Colonic mucosa (tissue), 4 donors: ENCODE data around the gene NOL4L. TPM values are rescaled to one million over a fixed set of nuclear protein-coding genes. Genes with fewer than 3 reads are reported as not detected.

Experiments
- DNase-seq: peaks from one replicate; pipeline ENCODE4 v3.0.0-alpha.2; 2020
- H3K27ac ChIP-seq: fragments of 200-600 bp; one replicate; pipeline ENCODE4 v1.8.0; 2021
- H3K27me3 ChIP-seq: fragments of 200-600 bp; one replicate; pipeline ENCODE4 v1.8.0; 2021
- H3K36me3 ChIP-seq: fragments of 200-600 bp; one replicate; pipeline ENCODE4 v1.8.0; 2021
- H3K4me1 ChIP-seq: fragments of 200-600 bp; one replicate; pipeline ENCODE4 v1.8.0; 2021; ENCODE audit warnings: mild to moderate bottlenecking
- H3K4me3 ChIP-seq: fragments of 200-600 bp; one replicate; pipeline ENCODE4 v1.8.0; 2021
- H3K9ac ChIP-seq, 2 donors: one replicate each; pipeline ENCODE4 v1.7.0; 2013; ENCODE audit warnings: control low read depth in 2 of 2, low read depth in 2 of 2, low read length in 2 of 2
- H3K9me3 ChIP-seq: fragments of 200-600 bp; one replicate; pipeline ENCODE4 v1.8.0; 2021
- intact Hi-C: fragments of 100-400 bp; cut with DNase I; formaldehyde crosslinking; loops from one replicate; pipeline ENCODE4 v1.14.1; 2022
- total RNA-seq, 2 donors: library from RNA; stranded (reverse); fragmentation: NEBNext Ultra II Directional in 1 of 2; extraction: Animal tissue kit (Norgen Biotek cat#: 25700) in 1 of 2; gene quantifications; one replicate each; pipeline ENCODE4 v1.2.1, GENCODE V29; 2021
- TF ChIP-seq, protein P1 (sequence below): fragments of 200-600 bp; IDR thresholded peaks from one replicate; pipeline ENCODE4 v1.8.0; 2022; ENCODE audit warnings: antibody characterized with exemption, mild to moderate bottlenecking
- donor health status: healthy.
- donor health status: DM: no; HTN: no; CAD: no.
- donor health status: DM: no; HTN: no; CAD: no.

NOL4L gene
- total RNA-seq, 2 donors from 2014 or later, result 54.2 to 58.0 TPM

DNA sequence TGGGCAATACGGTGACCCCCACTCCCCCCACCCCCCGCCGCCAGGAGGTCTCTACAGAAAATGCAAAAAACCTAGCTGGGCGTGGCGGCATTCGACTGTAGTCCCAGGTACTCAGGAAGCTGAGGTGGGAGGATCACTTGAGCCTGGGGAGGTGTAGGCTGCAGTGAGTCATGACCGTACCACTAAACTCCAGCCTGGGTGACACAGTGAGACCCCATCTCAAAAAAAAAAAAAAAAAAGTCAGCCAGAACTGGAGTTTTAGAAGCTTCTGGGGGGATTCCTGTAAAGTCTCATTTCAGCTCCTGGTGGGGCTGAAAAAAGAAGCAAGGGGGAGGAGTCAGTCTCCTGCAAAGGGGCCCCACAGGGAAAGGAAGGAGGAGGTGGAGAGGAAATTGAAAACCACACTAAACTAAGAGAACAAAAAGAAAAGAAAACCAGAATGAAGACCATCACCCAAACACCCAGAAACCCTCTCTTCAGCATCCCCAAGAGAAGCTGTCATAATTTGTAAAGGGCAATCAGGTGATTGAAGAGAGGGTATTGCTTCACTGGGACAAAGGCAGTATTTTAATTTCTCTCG is 50.4 kb downstream of the NOL4L start:
- DNase-seq, result no peak
- no peaks in the 10 kb centered on the region for H3K36me3 ChIP-seq
- peaks cover 4% of the 10 kb centered on the region for H3K4me1 ChIP-seq
- H3K9me3 ChIP-seq, result no peaks in the 10 kb centered on the region
- H3K27ac ChIP-seq, result peak overlapping the region; percentile 64
- intact Hi-C loops, result no loop called here
- H3K9ac ChIP-seq, result no peak overlapping the region
- H3K27me3 ChIP-seq, result no peaks in the 10 kb centered on the region
- no peak overlapping the region for H3K4me3 ChIP-seq
- TF ChIP-seq, protein P1, sequence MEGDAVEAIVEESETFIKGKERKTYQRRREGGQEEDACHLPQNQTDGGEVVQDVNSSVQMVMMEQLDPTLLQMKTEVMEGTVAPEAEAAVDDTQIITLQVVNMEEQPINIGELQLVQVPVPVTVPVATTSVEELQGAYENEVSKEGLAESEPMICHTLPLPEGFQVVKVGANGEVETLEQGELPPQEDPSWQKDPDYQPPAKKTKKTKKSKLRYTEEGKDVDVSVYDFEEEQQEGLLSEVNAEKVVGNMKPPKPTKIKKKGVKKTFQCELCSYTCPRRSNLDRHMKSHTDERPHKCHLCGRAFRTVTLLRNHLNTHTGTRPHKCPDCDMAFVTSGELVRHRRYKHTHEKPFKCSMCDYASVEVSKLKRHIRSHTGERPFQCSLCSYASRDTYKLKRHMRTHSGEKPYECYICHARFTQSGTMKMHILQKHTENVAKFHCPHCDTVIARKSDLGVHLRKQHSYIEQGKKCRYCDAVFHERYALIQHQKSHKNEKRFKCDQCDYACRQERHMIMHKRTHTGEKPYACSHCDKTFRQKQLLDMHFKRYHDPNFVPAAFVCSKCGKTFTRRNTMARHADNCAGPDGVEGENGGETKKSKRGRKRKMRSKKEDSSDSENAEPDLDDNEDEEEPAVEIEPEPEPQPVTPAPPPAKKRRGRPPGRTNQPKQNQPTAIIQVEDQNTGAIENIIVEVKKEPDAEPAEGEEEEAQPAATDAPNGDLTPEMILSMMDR, result no peak

DNA sequence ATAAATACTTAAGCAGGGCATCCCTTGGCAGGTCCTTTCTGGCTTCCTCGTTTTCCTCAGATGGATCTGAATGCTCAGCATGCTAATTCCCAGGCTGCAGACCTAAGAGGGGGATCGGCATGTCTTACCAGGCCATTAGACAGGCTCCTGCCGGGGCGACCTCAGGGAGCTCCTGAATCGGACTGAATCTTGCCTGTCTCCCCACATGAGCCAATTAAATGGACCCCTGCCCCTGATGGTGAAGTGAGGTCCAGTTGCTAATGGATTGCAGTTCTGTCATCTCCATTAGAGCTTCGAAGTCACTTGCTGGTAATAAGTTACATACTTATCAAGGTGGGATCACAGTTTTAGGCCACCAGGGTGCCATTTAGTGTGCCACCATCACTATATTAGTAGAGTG is 51.4 kb downstream of the NOL4L start:
- Histone ChIP-seq H3K4me1 (peaks cover 3% of the 10 kb centered on the region), H3K9ac (no peak overlapping the region), H3K36me3 (no peaks in the 10 kb centered on the region), H3K9me3 (no peaks in the 10 kb centered on the region), H3K27ac (no peak overlapping the region), H3K4me3 (no peak overlapping the region), H3K27me3 (no peaks in the 10 kb centered on the region)
- intact Hi-C loops, result no loop called here
- no peak for DNase-seq
- TF ChIP-seq, protein P1, result no peak

DNA sequence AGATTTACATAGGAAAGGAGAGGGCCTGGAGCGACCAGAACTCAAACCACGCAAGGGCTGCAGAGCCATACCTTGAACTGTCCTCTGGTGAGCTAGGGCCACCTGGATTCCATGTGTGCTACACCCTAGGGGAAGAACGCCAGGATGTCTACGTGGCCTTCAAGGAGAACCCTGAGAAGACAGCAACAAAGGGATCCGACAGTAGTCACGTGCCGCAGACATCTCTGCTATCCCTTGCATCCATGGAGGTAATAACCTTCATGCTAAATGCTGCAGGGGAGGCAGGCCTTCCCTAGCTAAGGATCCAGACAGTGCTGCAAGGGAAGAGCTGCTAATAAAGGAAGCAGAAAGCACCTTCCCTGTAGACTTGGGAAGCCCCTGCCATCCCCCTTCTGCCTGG is 52.9 kb downstream of the NOL4L start:
- Histone ChIP-seq H3K4me3 (no peak overlapping the region), H3K36me3 (no peaks in the 10 kb centered on the region), H3K27ac (no peak overlapping the region), H3K9me3 (no peaks in the 10 kb centered on the region), H3K4me1 (no peaks in the 10 kb centered on the region), H3K9ac (no peak overlapping the region), H3K27me3 (no peaks in the 10 kb centered on the region)
- DNase-seq, result no peak
- intact Hi-C loops, result no loop called here
- TF ChIP-seq, protein P1, result no peak

DNA sequence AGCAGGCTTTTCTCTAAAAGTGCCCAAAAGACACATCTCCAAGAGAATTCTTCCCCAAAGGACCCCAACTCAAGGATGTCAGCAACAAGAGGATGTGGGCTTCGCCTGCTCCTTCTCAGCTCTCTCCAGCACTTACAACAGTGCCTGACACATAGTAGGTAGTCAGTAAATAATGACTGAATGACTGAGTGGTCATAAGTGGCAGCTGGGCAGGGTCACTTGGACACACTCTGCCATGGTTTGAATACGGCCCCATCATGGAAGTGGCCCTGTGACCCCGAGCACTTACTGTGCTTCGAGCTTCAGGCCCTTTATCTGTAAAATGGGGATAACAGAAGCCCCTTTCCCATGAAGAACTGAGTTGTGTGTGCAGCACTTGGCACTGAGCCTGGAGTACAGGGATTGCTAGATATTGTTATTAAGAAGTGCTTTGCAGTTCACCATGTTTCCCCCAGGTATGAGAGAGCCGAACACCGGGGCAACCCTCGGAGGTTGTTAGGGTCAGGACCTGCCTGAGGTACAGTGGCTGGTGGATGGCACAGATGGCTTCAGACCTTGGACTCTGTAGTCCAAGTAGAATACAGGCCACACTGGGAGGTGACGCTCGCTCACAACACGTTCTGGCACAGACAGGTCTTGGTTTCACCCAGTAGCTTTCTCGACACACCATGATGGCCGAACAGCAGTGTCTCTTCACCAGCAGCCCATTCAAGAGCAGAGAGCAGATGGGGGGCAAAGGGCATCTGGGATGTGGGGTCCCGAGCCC is 56.0 kb downstream of the NOL4L start:
- Histone ChIP-seq H3K9me3 (no peaks in the 10 kb centered on the region), H3K9ac (no peak overlapping the region), H3K36me3 (no peaks in the 10 kb centered on the region), H3K27me3 (no peaks in the 10 kb centered on the region), H3K27ac (no peak overlapping the region), H3K4me3 (no peak overlapping the region), H3K4me1 (no peaks in the 10 kb centered on the region)
- no peak for DNase-seq
- TF ChIP-seq, protein P1, result no peak
- intact Hi-C loops, result loop anchor here (10.0 kb wide), 1 partner anchor 246 kb away; no protein-coding TSS in a partner anchor

DNA sequence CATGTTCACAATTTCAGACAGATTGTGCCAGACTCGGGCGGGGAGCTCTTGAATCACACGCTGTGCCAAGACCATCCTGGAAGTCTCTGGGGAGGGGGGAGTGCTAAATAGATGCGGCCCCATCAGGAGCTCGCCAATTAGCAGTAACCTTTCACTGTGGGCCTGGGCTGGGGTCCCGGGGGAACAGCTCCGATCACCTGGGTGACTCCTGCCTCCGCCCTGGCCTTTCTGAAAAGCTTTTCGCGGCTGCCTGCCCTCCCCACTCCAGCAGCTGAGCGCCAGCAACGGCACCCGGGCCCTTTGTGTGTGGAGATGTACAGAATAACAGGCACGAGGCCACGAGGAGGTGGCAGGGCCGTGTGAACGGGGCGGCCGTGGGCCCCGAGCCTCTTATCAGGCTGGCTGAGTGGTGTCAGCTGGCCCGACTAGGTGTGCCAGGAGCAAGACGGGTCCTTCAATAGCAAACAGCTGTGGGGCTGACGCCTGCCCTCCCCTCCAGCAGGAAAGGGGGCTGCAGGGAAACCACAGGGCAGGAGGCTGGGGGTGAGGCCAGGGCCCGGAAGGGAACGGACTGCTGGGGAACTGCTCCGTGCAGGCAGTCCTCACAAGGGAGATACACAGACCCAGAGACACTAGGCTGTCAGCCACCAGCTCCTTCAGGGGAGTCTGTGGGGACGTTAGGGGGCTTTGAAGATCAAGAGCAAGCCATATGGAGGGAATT is 56.8 kb downstream of the NOL4L start:
- intact Hi-C loops, result loop anchor here (10.0 kb wide), 1 partner anchor 246 kb away; no protein-coding TSS in a partner anchor
- Histone ChIP-seq H3K27ac (no peak overlapping the region), H3K9ac (no peak overlapping the region), H3K4me3 (no peak overlapping the region), H3K36me3 (no peaks in the 10 kb centered on the region), H3K27me3 (no peaks in the 10 kb centered on the region), H3K9me3 (no peaks in the 10 kb centered on the region), H3K4me1 (no peaks in the 10 kb centered on the region)
- DNase-seq, result no peak
- TF ChIP-seq, protein P1, result no peak
